Globus pallidus (tissue), 1 donor: ENCODE measurements around the gene RAB25.
A peak's percentile ranks its signal among the peaks of the same experiment; 100 is the strongest.
"Not testable (repeated sequence)": the region's sequence is repeated elsewhere in the genome, so short reads cannot be mapped to it uniquely, and the experiment has no call there.

Experiments
- DNase-seq: peaks from one replicate; pipeline ENCODE4 v3.0.0-alpha.2; 2015; ENCODE audit warnings: low spot score

The RAB25 gene

GRCh38 chr1:156102633-156103511, 41.9 kb downstream of the RAB25 start:
- no peak for DNase-seq

- DNase-seq: no peak
Measured at GRCh38 chr1:156103521-156103947, 42.6 kb downstream of the RAB25 start.

- no peak for DNase-seq
Measured at GRCh38 chr1:156104065-156104810, 43.3 kb downstream of the RAB25 start.

GRCh38 chr1:156104861-156105832, 44.2 kb downstream of the RAB25 start:
- DNase-seq: no peak

GRCh38 chr1:156106624-156107488, 45.9 kb downstream of the RAB25 start:
- no peak for DNase-seq

GRCh38 chr1:156108057-156108456, 47.1 kb downstream of the RAB25 start:
- no peak for DNase-seq

- no peak for DNase-seq
Measured at GRCh38 chr1:156108664-156109241, 47.8 kb downstream of the RAB25 start.

GRCh38 chr1:156110252-156110651, 49.3 kb downstream of the RAB25 start:
- no peak for DNase-seq

- DNase-seq: no peak
Measured at GRCh38 chr1:156111355-156111962, 50.5 kb downstream of the RAB25 start.

GRCh38 chr1:156112276-156113137, 51.5 kb downstream of the RAB25 start:
- DNase-seq: no peak

GRCh38 chr1:156113282-156113950, 52.5 kb downstream of the RAB25 start:
- DNase-seq: no peak

GRCh38 chr1:156114101-156114918, 53.4 kb downstream of the RAB25 start, which contains the start of gene LMNA:
TSS of gene LMNA (plus strand) at chr1:156114711. CDS start at chr1:156114919, 208 bp downstream.
- peak; percentile 83 for DNase-seq

GRCh38 chr1:156114919-156115513, 54.1 kb downstream of the RAB25 start:
- peak; percentile 67 for DNase-seq

GRCh38 chr1:156115514-156116374, 54.8 kb downstream of the RAB25 start:
- DNase-seq: peak; percentile 73

- DNase-seq: not testable (repeated sequence)
Measured at GRCh38 chr1:156116731-156117130, 55.8 kb downstream of the RAB25 start.
